RKO (cell line): ENCODE results near the gene ADGRG1.

Experiments used
- DNase-seq: peaks from one replicate; pipeline ENCODE4 v3.0.0-alpha.2; 2016; ENCODE audit warnings: low spot score

The ADGRG1 gene

DNA sequence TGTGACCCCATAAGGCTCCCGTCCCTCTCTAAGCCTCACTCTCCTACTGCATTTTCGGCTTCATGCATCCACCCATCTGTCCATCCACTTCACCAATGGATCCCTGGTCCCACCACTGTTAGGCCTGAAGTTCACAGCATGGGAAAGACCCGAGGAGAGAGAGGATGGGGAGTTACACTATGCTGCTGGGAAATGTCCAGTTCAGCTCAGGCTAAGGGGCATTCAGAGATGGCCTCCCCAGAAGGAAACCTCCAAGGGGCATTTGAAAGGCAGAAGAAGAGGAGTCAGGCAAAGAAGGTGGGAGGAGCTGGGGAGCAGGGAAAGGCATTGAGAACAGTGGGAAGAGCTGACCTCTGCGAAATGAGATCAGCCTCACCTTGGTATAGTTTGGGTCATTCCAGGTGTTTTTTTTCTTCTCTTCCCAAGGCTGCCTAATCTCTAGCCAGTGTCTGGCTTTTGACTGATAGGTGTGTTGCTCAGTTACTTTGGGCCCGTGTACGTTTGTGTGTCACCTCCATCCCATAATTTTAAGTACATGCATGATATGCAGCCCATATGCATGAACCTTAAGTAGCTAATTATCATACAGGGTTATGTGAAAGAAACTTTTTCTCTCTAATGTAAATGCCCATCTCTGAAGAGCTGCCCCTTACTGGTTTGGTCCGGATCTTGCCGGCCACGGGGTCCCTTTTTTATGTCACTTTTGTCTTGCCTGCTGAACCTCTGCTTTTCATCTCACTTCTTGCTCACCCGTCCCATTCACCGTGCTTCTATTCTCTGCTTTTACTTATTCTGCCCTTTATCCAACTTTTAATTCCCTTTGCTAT is 54.6 kb downstream of the ADGRG1 start:
- DNase-seq, result no peak

DNA sequence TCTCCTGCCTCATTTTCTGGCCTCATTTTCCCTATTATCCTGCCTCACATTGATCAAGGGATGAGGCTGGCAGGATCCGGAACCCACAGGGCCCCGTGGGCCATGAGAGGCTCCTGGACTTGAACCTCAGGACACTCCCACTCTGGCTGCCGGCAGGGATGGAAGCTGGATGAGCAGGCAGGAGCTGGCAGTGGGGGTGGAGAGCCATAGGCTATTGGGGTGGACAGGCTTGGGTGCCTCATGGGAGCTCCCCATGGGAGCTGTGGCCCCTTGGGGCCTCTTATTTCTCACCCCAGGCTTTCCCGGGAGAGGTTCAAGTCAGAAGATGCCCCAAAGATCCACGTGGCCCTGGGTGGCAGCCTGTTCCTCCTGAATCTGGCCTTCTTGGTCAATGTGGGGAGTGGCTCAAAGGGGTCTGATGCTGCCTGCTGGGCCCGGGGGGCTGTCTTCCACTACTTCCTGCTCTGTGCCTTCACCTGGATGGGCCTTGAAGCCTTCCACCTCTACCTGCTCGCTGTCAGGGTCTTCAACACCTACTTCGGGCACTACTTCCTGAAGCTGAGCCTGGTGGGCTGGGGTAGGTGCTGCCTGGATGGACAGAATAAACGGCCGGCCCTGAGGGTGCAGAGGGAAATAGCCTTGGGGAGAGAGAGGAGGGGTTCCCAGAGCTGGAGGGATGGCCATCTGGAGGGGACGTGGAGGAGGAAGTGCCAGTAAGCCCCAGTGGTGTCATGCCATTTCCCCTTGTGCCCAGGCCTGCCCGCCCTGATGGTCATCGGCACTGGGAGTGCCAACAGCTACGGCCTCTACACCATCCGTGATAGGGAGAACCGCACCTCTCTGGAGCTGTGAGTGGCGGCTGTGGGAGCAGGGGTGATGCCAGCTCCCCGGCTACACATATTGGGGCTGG is 55.5 kb downstream of the ADGRG1 start:
- no peak for DNase-seq

DNA sequence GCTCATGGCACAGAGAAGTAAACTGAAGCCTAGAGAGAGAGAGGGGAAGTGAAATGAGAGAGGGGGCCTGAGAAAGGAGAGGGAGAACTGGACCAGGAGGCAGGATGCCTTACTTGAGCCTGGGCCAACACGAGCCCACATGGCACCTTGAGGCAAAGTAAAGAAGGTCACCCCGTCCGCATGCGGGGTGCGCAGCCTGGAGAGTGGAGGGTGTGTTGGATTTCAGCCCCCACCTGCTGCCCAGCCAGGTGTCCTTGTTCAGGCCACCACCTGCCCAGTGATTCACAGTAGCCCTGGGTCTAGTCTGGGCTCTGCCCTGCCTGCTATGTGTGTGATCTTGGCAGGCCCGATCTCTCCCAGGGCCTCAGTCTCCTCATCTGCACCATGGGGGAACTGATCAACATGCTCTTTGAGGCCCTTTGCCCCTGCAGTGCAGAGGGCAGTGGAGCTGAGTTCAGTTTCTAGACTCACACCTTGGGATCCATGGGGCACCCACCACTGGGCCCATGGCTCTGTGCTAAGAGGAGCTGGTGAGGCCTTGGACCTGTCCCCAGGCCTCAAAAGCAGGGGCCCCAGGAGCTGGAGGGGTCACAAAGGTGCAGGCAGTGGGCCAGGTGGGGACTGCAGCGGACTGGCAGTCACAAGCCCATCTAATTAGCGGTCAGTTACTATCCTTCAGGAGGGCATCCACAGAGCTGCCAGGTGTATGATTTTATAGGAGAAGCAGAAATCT is 56.4 kb downstream of the ADGRG1 start:
- no peak for DNase-seq

DNA sequence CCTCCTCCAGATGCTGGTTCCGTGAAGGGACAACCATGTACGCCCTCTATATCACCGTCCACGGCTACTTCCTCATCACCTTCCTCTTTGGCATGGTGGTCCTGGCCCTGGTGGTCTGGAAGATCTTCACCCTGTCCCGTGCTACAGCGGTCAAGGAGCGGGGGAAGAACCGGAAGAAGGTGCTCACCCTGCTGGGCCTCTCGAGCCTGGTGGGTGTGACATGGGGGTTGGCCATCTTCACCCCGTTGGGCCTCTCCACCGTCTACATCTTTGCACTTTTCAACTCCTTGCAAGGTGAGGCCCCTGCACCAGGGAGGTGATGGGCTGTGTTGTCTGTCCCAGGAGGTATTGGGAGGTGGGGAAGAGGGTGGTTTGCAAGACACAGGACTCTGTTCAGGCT is 57.2 kb downstream of the ADGRG1 start:
- no peak for DNase-seq

DNA sequence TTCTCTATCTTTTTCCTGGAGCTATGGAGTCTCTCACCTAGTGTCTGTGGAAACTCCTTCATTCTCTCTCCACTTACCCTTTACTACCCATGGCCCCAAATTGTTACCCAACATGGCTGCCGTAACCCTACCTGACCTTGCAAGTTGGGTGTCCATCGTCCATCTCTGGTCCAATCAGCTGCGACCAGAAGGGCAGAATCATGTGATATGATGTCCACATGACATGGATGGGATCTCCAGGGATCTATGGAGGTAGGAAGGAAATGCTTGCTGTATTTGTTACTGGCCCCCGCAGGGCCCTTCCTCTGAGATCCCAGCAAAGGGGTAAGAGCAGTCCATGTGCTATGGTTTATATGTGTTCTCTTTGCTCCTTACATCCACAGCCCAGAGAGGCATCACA is 58.1 kb downstream of the ADGRG1 start:
- no peak for DNase-seq

DNA sequence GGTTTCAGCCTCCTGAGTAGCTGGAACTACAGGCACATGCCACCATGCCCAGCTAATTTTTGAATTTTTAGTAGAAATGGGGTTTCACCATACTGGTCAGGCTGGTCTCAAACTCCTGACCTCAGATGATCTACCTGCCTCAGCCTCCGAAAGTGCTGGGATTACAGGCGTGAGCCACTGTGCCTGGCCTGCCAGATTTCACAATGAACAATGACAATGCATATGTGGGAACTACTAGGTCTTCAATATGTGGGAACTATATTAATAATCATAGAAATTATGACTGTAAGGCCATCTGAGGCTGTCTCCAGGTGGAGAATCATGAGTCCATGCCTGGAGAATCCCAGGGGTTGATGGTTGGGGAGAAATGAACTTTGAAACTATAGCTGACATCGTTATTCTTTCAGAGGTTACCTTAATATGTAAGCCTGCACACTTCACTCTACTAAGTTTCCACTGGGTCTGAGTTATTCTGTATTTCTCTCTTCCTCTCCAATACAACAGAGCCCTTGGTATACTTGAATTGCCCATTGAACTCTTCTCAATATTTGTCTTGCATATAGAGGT is 59.0 kb downstream of the ADGRG1 start:
- DNase-seq, result no peak

DNA sequence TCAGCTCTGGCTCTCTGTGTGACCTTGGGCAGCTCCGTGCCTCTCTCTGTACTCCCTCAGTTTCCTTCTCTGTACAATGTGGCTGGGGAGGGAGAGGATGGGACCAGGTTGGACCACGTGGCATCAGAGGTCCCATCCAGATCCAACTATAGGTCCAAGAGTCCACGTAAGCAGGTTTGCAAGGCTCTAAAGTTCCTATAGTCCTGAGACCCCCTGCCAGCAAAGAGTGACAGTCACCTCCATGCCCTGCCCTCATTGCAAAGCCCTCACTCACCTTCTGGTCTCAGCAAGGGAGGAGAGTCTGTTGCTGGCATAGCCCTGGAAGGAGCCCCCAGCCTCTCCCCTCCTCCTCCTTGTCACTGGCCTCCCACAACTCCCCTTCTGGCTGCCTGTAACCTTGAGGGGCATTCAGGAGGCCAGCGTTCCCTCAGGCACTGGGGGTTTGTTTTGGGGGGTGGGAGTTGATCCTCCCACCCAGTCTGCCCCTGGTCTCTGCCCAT is 60.1 kb downstream of the ADGRG1 start:
- no peak for DNase-seq

DNA sequence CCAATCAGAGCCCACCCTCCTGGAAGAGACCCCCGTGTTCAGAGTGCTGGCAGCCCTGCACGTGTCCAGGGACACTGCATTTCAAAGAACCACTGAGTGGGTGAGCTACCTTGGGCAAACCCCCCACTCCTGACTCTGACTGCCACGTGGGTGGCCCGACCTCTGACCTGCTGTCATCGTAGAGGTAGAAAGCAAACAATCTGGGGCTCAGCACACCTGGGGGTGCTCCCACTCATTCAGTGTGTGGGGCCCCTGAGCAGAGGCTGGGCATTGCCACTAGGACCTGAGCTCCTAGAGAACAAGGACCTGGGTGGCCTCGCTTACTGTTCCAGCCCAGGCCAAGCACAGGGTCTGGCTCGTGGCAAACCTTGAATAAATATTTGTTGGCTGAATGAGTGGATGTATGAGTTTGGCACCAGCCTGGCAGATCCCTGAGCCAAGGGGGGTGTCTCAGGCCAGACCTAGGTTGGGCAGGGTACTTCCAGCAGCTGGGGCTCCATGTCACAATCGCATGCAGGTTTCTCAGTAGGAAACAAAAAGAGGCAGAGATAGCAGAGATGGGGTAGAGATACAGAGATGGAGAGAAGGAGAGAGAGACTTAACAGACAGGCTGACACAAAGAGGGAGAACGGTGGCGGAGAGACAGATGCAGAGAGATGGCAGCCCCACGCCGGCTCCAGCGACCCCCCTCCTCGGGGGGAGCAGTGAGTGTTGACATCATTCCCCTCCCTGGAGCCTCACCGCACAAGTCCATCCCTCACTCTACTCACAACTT is 60.7 kb downstream of the ADGRG1 start:
- no peak for DNase-seq

DNA sequence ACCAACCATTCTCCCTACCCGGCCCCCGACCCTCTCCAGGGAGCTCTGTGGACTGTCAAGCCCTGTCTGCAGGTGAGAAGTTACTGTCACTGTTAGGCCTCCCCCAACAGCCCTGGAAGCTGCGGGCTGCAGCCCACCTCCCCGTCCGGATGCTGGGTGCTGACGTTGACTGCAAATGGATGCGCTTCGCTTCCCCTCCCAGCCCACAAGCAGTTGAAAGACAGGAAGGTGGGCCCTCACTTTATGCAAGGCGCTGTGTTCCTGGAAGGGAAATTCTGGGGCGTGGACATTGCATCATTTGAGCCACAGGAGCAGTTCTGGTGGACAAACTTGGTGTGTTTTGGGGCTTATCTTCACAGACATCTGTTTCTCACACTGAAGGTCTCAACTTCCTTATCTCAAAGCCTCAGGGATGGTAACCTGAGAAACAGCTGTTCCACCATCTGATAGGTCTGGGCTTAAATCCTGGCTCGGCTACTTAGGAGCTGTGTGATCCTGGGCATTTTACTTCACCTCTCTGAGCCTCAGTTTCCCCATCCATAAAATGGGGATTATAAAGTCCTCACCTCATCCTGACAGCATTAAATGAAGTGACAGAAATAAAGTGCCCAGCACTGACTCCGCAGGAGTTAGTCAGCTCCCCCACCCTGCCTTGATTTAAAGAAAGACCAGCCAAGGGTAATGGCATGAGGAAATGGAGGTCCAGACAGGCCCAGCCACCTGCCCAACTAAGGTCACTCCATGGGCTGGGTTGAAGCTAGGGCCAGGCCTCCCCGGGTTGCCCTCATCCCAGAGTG is 61.5 kb downstream of the ADGRG1 start:
- no peak for DNase-seq

DNA sequence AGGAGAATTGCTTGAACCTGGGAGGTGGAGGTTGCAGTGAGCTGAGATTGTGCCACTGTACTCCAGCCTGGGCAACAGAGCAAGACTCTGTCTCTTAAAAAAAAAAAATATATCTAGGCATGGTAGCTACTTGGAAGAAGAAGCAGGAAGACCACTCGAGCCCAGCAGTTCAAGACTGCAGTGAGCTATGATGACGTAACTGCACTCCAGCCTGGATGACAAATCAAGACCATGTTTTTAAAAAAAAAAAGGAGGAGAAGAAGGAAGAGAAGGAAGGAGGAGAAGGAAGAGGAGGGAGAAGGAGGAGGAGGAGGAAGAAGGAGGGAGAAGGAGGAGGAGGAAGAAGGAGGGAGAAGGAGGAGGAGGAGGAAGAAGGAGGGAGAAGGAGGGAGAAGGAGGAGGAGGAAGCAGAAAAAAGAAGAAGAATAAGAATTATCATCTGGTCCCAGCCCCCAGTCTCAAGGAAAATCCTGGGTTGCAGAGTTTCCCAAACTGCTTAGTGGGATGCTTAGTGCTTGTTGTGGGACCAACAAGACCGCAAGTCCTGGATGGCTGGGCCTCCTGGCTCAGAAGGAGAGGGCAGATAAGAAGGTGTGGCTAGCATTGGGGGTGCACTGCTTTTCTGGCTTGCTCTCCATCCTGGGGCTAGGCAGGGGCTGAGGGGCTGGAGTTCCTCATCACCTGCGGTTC is 62.5 kb downstream of the ADGRG1 start:
- no peak for DNase-seq

DNA sequence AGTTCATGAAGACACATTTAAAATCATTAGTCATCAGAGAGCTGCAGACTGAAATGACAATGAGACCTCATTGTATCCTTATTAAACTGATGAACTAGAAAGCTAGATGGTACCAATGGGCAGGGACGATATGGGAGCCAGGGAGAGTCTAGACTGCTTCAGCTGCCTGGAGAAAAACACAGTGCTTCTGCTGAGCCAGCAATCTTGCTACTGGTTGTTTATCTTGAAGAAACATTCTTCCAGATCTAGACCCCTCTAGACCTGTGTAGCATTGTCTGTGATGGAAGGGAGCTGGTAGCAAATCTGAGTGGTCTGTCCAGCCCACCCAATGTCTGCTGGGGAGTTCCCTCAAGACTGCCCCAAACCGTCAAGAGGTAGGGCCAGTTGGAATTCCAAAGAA is 64.2 kb downstream of the ADGRG1 start:
- no peak for DNase-seq

DNA sequence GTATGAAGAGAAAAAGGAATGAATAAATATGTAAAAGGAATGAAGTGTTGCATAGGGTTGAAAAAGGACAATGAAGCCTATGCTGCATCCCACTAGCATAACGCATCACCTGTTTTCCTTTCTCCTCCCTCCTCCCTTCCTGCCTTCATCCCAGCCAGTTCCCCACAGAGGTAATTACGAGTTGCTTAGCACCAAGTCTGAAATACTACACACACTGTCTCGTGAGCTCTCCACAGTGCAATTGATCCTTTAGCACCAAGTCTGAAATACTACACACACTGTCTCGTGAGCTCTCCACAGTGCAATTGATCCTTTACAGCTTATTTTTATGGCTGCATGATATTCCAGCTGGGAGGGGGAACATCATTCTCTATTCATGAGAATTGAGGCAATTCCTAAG is 65.1 kb downstream of the ADGRG1 start:
- no peak for DNase-seq

DNA sequence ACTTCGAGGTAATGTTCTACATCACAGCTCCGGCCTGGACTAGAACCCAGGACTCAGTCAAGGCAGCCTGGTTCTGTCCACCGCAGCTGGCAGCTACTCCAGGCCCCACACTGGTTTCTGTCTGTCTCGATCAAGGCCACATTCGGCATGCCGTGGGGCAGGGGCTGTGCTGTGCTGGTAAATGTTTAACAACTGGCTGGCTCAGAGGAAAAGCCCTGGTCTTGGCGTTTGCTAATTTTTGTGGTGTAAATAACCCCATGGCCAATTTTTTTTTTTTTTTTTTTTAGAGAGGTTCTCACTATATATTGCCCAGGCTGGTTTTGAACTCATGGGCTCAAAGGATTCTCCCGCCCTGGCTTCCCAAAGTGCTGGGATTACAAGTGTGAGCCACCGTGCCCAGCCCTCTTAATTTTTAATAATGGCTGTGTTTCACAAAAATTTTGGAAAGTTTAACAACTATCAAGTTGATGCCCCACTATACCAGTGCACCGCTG is 65.8 kb downstream of the ADGRG1 start:
- no peak for DNase-seq

DNA sequence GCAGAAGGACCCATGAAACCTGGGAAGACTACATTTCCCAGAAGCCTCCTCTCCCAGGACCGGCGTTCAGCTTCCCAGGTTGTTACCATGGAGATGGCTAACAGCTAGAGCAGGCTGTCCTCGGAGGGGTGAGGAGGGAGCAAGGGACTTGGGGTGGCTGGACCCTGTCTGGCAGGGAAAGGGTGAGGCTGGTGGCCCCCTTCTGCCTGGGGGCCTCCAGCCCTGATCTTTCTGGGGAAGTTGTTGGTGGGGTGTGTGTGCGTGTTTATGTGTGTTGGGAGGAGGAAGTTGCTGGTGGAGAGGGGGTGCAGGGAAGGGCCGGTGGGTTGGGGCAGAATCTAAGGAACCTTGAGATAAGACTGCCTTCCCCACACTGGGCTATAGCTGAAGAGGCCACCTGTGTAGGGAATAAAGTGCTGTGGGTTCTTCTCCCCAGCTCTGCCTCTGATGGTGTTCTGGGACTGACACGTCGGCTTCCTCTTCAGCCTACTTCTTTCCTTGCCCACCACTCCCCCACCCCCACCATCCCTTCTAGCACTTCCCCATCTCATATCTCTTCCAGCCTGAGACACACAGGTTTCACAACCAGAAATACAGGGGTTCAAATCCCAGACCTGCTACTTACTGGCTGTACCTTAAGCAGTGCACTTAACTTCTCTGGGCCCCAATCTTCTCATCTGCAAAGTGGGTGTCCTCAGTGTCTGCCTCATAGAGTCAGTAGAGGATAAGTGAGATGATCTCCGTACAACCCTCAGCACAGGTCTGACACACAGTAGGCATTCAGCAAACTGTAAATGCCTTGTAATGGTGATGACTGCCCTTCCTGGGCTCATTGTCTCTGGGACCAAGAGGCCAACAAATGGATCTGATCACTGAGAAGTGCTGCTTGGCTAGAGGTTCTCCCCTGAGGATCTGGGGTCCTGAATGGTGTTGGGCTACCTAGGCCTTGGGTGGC is 66.6 kb downstream of the ADGRG1 start, which contains the start of gene DRC7:
Gene DRC7, plus strand, starts transcription at position 82 of the 955 bp plus-strand sequence. CDS start 3,144 bp downstream, outside the sequence.
- DNase-seq, result peak; percentile 40

DNA sequence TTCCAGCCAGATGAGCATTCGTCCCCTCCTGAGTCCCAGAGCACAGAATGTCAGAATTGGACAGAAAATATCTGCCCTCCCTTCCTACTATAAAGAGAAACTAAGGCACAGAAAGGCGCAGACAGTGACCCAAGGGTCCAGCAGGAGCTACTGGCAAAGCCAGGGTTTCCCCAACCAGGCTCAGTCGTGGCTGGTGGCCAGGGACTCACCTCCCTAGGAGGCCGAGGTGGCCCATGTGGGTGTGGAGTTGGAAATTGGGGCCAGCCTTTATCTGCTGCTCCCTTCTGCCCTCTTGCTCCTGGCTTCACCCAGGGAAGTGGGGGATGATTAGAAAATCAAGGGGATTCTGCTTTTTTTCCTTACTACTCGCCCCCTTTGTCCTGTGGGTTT is 67.2 kb downstream of the ADGRG1 start:
- no peak for DNase-seq

DNA sequence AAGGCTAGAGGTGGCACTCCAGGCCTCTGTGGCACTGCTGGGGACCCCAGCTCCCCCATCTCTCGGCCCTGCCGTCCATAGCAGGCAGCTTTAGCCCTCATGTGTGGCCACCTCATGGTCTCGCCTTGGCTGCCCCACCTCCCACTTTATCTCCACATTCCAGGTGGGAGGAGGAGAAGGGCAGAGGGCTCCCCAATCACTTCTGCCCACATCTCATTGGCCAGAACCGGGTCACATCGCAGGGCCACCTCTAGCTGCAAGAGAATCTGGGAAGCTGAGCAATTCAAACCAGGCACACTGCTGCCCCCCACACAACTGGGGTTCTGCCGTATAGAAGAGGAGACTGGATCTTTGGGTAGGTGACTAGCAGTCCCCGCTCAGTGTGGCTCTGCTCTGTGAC is 67.8 kb downstream of the ADGRG1 start:
- no peak for DNase-seq

DNA sequence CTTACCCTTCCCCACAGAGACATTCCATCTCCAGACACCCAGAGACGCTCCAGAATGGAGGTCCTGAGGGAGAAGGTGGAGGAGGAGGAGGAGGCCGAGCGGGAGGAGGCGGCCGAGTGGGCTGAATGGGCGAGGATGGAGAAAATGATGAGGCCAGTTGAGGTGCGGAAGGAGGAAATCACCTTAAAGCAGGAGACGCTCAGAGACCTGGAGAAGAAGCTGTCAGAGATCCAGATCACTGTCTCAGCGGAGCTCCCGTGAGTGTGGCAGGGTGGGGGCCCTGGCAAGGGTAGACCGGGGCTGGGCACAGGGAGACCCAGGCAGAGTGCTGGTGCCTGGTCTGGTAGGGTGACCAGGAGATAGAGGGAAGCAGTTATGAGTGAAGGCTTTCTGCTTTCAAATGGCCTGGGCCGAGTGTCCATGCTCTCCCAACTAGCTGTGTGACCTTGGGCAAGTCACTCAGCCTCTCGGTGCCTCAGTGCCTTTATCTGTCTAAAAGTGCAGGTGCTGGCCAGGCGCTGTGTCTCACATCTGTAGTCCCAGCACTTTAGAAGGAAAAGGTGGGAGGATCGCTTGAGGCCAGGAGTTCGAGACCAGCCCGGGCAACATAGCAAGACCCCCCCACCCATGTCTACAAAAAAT is 69.6 kb downstream of the ADGRG1 start:
- no peak for DNase-seq
